HG02798 (cell line): ENCODE measurements around the gene MS4A4A.
"Not testable (repeated sequence)": the region's sequence is repeated elsewhere in the genome, so short reads cannot be mapped to it uniquely, and the experiment has no call there.

Experiments used
- ATAC-seq: cut with Tn5 transposase; IDR thresholded peaks from one replicate; pipeline ENCODE4 v1.9.1; 2021; ENCODE audit warnings: mild to moderate bottlenecking; ENCODE audit not compliant: unreplicated experiment, poor library complexity

The MS4A4A gene

GRCh38 chr11:60280412-60280811 is at the start of gene MS4A4A:
TSS of gene MS4A4A (plus strand) at chr11:60280666. CDS start at chr11:60280676, 10 bp downstream.
- no peak for ATAC-seq

GRCh38 chr11:60230681-60231080 is 49.8 kb upstream of the MS4A4A start:
- ATAC-seq = no peak

- no peak for ATAC-seq
Measured at GRCh38 chr11:60235321-60235720, 45.1 kb upstream of the MS4A4A start.

GRCh38 chr11:60240662-60241061 is 39.8 kb upstream of the MS4A4A start:
- ATAC-seq = no peak

GRCh38 chr11:60241786-60242185 is 38.7 kb upstream of the MS4A4A start:
- ATAC-seq = no peak

- ATAC-seq = no peak
Measured at GRCh38 chr11:60242740-60243239, 37.7 kb upstream of the MS4A4A start, which contains the start of gene MS4A4E. TSS of gene MS4A4E (minus strand) at chr11:60243137. CDS start at chr11:60230055, 13,082 bp downstream.

GRCh38 chr11:60251485-60252212 is 28.8 kb upstream of the MS4A4A start:
- ATAC-seq = no peak

- no peak for ATAC-seq
Measured at GRCh38 chr11:60252213-60253108, 28.0 kb upstream of the MS4A4A start.

- ATAC-seq = no peak
Measured at GRCh38 chr11:60257956-60258722, 22.3 kb upstream of the MS4A4A start.

GRCh38 chr11:60261014-60261413 is 19.5 kb upstream of the MS4A4A start:
- ATAC-seq = no peak

GRCh38 chr11:60263402-60263801 is 17.1 kb upstream of the MS4A4A start:
- no peak for ATAC-seq

- no peak for ATAC-seq
Measured at GRCh38 chr11:60264644-60265043, 15.8 kb upstream of the MS4A4A start.

- peak; percentile 52 for ATAC-seq
Measured at GRCh38 chr11:60265373-60266214, 14.9 kb upstream of the MS4A4A start.

GRCh38 chr11:60274416-60274815 is 6.0 kb upstream of the MS4A4A start:
- no peak for ATAC-seq

- no peak for ATAC-seq
Measured at GRCh38 chr11:60281485-60281884, 1.0 kb downstream of the MS4A4A start.

- ATAC-seq = no peak
Measured at GRCh38 chr11:60282286-60282685, 1.8 kb downstream of the MS4A4A start.

GRCh38 chr11:60285411-60286126 is 5.1 kb downstream of the MS4A4A start:
- ATAC-seq = not testable (repeated sequence)

GRCh38 chr11:60288531-60288930 is 8.1 kb downstream of the MS4A4A start:
- ATAC-seq = no peak

GRCh38 chr11:60292145-60292544 is 11.7 kb downstream of the MS4A4A start:
- no peak for ATAC-seq
